ENCODE data around the gene SLC40A1.

The SLC40A1 gene

DNA sequence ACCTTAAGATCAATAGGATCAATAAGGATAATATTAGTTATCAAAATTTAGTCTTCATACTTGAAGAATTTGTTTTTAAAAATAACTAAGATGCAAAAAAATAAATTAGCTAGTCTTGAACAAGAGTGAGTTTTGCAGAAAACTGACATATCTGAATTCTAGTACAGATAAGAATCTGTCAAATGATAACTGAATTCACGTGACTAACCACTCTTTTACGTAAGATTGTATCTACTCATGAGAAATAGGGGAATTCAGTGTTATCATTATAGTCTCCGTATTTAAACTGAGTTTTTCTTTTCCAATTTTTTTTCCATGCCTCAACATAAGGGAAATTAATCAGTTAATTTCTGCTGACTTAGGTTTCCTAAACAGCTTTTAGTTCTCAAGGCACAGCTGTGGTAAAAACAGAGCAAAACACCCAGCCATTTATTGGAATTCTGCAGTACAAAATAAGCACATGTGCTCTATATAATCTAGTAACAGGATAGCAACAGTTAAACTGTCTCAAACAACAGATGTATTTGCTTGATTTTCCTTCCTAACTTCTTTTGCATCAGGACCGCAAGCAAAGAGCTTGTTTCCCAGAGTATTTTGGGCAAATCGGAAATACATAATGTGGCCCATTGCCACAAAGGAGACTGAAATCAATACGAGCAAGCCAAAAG is 19.1 kb downstream of the SLC40A1 start:
- DNase-seq, result no peak

DNA sequence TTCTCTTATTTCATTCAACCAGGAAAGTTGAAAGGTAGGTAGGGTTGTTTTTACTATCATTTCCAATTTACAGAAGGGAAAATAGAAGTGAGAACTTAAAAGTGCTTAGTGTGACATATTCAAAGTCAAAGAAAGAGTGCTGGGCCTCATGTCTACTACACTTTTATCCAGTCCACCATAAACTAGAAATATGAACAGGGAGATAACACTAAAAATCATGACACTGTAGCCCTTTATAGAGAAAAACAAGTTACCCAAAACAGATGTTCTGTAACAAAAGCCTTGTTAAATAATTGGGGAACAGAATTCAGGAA is 20.4 kb downstream of the SLC40A1 start:
- no peak for DNase-seq

DNA sequence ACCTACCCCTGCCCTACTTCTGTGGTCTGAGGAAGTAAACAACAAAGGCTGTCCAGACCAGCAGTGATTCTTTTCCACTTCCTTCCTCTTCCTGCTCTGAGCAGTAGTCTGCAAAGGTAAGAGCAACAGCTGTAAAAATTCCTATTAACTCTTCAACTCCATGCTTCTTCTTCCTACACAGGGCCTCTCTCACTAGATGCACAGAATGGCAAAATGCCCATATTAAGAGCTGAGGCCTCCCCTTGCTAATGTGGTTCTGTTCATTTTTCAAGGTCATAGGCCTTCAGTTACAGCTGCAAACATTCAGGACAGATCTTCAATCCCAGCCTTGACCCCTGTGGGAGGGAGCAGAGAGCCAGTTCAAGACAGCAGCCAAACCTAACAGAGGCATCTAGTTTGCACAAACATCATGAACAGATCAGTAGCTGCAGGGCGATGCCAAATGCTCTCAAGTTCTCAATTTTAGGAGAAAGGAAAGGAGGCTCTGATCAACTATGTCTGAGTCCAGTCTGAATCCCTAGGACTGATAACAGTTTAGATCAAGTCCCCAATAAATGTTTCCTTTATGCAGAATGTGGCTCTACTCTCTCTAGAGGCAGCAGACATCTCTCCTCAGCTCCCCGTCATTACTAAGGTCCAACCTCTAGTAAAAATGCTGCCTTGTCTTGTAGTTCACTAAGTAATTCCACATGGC is 20.9 kb downstream of the SLC40A1 start:
- no peak for DNase-seq

DNA sequence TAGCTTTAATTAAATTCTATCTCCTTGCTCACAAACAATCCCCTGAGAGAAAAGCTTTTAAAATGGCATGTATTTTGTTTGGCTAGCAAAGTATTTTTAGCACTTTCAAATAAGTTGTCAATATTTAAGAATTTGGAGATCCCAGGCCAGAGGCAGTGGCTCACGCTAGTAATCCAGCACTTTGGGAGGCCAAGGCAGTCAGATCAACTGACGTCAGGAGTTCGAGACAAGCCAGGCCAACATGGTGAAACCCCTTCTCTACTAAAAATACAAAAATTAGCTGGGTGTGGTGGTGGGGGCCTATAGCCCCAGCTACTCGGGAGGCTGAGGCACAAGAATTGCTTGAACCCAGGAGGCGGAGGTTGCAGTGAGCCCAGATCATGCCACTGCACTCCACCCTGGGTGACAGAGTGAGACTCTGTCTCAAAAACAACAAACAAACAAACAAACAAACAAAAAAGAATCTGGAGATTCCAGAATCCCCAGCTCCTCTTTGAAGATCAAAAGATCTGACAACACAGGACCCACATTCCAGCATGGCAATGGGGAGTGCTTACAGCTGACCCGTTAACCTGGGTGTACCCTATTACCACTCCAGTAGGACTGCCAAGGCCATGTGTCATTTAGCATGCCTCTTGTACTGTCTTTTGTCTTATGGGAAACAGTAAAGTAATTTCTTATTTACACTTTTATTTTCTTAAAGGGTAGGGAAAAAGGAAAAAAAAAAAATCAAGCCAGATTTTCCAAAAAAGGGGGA is 21.9 kb downstream of the SLC40A1 start:
- DNase-seq, result no peak

DNA sequence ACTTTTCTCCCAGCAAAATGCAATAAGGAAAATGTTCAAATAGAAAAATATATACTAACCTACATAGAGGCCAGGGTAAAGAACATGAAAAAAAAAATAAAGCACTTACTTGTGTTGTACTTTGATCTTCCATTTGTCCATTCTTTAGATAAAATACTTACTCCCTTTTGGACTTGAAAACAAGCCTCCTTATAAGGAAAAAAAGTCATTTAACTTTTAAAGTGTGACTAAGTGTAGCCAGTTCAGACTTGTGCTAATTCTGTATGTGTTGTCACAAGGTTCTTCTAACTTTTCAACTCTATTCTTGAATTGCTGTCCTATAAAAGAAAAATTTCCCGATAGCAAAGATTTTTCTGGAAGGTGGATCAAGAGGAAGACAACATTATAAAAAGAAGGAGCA is 23.2 kb downstream of the SLC40A1 start:
- DNase-seq, result no peak

DNA sequence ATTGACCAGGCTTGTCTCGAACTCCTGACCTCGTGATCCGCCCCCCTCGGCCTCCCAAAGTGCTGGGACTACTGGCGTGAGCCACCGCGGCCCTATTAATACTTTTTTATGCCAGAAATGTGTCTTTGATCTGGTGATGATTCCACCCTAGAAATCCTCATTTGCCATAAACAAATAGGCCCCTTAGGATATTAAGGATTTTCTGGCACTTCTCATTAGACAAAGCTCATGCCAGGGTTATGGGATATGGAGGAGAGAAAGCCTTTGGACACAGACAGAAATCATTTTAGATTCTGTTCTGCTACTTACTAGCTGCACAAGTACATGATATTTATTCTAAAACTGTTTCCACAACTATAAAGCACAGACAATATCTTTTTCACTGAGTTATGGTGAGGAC is 24.1 kb downstream of the SLC40A1 start:
- DNase-seq, result no peak

DNA sequence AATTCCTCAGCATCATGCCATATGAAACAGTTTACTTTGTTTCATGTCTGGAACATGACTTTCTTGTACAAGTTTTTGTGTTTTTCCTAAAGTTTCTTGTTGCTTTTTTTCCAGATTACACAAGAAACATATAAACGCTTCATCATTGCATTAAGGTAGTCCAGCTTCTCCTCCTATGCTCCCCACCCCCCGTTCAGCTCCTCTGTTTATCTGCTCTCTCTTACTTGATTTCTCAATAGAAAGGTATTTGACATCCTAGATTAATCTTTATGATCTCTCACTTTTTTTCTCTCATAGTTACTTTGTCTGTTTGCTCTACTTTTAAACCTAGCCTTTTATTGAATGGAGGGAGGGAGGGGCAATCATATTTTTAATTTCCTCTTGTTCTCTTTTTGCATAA is 25.4 kb downstream of the SLC40A1 start:
- no peak for DNase-seq

DNA sequence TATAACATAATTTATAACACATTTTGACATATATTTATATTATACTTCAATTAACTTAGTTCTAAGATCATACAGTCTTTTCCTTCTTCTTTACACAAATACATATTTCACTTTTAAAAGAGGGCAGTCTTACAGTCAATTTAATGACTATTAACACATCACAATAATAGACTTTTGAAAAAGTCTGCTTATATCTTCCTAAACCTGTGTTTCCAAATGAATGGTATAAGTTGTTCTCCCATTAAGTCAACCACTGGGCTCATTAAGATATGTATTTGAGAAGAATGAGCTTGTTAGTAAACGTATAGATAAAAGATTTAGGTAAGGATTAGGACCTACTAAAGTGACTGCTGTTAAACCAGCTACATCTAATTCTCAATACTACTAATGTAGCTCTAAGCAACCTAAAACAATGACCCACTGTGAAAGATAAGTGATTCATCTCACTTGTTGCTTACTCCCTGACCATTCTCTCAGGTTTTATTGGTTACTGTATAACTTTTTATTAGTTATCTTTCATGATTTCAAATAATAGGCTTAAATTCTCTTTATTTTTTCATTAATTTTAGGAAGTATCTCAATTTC is 27.0 kb downstream of the SLC40A1 start:
- DNase-seq, result no peak

DNA sequence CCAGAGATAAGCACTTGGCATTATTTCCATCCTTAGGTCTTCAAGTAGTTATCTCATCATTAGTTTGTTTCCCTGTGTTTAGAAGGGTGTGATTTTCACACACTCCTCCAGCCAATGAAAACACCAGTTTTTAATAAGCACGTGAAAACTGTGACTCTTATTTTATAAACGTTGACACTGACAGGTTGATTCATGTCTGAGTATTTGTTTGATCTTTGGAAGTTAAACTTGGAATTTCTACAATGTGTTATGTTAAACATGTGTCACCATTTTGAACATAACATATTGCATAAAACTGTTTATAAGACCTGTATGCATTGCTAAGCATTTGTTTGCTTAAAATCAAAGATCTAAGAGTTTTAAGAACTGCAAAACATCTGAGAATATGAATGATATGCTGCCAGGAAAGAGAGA is 27.6 kb downstream of the SLC40A1 start:
- DNase-seq, result no peak

DNA sequence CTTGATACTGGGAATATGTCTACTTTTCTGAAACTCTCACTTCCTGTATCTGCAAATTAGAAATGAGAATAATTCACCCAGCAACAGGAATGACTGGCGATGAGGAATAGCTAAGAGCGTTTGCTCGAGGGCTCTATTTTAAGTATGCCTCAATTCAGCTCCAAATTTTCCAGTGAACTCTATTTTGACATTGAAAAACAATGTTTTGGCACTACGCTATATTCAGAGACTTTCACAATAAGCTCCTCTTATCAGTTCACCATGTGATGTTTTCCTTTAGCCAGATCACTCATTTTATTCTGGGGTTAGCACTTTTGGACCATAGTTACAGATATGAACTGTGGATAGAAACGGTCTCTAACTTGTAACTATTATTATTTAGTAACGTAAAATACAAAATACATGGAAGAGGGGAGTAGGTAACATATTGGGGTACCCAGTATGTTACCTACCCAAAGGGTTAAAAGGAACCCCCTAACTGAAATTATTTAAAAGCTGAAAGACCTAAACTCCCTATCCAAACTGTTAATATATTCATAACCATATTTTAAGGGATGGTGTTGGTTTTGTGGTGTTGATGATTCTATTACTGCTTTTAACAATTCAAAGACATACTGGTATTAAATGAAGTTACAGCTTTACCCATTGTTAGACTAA is 28.1 kb downstream of the SLC40A1 start:
- DNase-seq, result no peak

DNA sequence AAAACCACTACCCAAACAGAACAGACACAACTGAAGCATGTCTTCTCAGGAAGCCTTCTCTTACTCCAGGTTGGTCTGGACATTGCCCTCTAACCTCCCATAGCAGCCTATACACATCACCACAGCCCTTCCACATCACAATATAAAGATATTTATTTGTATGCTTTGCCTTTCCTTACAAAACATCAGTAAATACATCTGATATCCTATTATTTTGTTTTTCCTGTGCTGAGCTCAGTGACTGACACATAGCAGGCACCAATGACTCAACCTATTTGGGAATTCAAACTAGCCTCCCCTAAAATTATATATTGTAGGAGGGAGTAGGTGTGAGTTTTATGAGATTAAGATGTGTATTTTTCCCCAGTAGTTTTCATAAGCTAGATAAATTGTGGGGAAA is 28.8 kb downstream of the SLC40A1 start:
- DNase-seq, result no peak

DNA sequence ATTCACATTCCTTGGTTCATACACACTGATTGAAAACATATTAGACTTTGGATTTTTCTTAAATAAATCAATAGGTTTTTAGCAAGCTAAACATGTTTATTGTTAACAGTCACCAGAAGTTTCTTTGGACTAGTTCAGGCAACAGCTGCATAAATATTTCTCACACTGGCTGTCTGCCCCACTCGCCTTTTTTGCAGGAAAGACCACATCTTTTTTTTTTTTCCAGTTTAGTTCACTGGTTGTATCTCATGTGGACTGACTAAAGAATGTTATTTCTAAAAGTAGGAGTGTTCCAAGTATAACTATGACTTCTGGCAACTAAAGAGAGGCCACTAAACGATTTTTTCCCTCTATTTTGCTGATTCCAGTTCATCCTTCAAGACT is 31.1 kb downstream of the SLC40A1 start:
- DNase-seq, result no peak

DNA sequence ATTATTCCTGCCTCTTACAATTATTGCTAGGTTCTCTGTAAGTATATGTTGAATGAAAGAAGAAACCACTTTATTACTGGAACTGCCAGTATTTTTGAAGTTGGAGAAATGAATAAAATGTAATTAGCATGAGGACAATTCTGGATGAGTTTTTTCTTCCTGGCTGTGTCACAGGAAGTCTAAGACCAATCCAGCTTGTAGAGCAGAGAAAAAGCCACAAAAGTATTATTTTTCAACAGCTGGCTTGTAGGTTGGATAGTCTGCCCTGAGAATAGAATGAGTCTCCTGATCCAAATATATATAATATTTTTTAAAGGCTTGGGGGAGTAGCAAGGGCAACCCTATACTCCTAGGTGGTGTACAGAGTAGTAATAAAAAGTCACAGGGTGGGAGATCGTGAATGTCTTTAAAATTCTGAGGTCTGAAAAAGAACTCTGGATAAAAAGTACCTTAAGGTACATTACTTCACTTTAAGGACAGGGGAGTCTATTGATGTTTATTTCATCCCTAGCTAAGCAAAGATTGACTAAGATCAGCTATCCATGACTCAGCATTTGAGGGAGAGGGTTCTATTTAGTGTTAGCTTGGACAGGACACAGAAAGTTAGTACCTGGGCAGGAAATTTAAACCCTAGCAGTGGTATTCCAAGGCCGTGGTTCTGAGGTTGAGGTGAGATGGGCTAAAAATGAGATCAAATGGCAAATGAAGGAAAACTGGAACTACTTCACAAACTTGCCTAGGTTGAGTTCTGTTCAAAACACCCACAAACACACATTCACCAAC is 31.7 kb downstream of the SLC40A1 start:
- DNase-seq, result no peak

DNA sequence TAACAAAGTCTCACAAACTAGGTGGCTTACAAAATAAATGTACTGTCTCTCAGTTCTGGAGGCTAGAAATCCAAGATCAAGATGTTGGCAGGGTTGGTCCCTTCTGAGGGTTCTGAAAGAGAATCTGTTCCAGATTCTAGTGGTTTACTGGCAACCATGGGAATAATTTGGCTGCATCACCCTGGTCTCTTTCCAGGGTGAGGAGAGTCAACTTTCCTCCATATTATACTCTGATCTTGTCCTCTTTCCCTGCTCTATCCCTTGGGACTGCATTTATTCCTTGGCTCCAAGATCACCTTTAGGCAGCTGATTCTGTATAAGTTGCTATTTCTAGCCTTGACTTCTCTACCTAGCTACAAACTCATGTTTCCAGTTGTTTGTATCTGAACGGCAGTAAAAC is 35.2 kb downstream of the SLC40A1 start:
- DNase-seq, result no peak

DNA sequence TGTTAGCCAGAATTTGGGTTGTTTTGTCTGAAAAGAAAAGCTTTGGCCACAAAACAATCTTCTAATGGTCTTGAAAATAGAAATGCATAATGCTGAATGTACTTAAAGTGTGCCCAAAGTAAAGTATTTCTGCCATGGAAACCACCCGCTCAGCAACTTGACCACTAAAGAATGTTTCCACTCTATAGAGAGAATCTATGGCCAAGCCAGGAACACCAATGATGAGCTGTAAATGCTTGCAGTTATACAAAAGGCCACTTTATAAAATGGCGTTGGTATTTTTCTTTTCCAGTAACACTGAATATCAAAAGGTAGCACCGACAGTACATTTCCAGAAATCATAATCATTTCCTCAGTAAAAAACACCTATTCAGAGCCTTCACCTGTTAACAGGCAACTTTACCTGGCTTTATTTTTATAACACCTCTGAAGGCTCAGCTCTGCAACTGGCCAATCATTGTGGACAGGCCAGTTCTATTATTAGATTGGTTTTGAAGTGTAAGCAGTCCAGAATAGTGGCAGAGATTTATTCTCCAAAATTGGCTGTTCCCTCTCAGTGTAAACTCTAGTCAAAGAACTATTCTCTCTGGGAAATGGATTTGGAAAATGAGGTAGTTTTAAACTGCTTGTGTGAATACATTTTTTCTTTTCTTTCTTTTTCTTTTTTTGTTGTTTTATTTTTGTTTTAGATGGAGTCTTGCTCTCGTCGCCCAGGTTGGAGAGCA is 36.1 kb downstream of the SLC40A1 start:
- DNase-seq, result no peak

DNA sequence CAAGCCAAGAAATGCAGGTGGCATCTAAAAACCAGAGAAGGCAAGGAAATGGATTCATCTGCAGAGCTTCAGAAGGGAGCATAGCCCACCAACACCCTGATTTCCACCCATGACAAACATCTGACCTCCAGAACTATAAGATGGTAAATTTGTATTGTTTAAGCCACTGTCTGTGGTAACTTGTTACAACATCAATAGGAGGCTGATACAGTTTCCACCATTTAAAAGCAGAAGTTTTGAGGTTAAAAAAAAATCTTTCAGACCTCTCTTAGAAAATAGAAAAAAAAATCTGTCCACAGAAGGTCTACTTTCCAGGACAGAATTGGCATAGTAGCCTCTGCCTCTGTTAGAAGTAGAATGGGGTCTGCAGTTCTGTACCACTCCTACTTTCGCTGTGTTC is 37.2 kb downstream of the SLC40A1 start:
- no peak for DNase-seq

DNA sequence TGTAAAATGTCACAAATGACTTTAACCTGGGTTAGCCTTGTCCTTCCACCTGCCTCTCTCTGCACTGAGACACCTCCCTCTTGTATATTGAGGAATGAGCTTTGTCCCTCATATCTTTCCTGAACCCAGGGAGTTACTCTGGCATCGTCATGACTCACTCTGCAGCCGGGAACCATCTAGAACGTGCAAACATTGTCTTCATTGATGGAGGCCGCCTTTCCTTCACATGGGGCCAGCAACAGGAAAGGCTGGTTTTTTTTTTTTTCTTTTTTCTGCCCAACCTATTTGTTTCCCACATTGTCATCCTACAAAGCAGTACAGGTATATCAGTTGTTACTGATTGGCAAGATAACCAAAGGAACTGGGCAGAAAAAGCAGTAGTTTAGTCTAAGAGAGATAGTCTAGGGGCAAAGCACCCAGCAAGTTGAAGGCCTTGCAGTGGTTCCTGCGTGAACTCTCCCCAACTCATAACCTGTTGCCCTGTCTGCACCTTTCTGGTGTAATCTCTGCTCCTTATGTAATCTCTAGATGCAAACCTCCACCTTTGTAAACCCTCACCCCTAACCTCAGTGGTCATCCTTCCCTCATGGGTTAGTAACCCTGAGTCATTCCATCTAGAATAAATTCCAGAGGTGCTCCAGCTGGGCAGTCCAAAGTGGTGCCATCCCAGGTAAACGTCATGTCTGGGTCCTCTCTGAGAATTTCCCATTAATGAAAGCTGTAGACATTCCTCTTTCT is 38.3 kb downstream of the SLC40A1 start:
- DNase-seq, result no peak

DNA sequence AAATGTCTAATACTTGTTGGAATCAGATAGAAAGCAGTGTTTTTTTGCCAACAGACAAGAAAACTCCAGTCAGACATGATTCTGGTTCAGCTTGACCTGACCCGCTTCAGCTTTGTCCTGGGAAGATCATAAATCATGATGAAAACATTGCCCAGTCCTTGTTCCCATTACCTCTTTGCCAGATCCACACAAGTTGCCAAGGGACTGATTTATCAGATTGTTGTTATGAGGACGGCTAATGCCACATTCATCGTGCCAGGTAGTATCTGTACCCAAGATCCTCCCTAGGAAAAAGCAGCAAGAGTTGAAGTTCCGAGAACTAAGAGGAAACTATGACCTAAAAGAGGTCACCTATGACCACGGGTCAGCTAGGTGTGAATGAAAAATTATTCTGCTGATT is 39.0 kb downstream of the SLC40A1 start:
- DNase-seq, result no peak

DNA sequence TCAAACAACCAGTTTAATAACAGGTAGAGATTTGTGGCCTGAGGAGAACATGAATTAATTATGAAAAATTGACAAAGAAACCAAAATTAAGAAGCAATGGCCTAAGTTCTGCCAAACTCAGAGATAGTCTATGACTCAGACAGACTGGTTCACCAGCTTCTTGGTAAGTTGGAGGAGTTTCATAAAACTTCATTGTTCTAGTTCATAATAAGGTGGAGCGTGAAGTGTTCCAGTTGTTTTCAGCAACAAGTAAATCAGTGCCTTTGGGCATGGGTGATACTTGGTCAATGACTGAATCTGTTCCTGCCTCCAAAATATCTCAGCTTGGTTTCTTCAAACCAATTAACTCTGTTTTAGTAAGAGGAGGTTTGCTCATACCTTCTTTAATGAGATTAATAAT is 40.0 kb downstream of the SLC40A1 start:
- no peak for DNase-seq

DNA sequence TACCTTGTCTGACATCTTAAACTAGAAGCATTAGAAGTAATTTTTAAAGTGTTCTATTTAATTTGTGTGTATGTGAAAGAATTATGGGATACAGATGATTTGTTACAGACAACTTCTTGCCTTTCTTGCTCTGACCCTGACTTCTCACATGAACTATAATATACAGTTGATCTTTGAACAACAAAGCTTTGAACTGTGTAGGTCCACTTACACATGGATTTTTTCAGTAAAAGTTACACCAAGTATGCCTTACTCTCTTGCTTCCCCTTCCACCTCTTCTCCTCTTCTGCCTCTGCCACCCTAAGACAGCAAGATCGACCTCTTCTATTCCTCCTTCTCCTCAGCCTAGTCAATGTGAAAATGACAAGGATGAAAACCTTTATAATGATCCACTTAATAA is 42.2 kb downstream of the SLC40A1 start:
- no peak for DNase-seq

DNA sequence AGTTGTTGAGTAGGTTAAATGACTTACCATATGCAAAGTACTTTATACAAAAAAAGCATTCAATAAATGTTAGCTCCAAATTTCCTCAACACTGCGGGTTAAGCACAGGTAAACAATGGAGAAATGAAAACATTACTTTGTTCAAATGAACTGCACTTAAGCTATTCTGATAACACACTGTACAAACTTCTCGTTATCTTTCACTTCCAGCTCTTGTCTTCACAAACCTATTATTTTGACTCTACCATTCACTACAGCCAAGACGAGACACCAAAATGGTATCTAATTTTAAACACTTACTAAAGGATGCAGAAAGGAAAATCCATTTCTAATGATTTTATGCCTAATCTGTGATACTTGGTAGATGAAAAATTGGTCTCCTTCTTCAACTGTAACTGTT is 43.8 kb downstream of the SLC40A1 start:
- DNase-seq, result no peak

Data from NCI-H748 treated with DMSO at 0.1 percent for 48 hours (cell line).